Hepatocyte (in vitro differentiated cells): ENCODE data around the gene OR51B4. TPM values are rescaled to one million over a fixed set of nuclear protein-coding genes. Genes with fewer than 3 reads are reported as not detected.

Source experiments
- DNase-seq: peaks from one replicate; pipeline ENCODE4 v3.0.0-alpha.2; 2016; ENCODE audit warnings: low spot score
- H2AFZ ChIP-seq: fragments of 200-600 bp; sonication (generic); 2 replicates; pipeline ENCODE4 v1.6.0; 2016; ENCODE audit warnings: antibody characterized with exemption, mild to moderate bottlenecking
- H3K27ac ChIP-seq: fragments of 200-600 bp; sonication (generic); 2 replicates; pipeline ENCODE4 v1.5.1; 2016; ENCODE audit warnings: mild to moderate bottlenecking
- H3K27me3 ChIP-seq: fragments of 200-600 bp; sonication (generic); 2 replicates; pipeline ENCODE4 v1.6.1; 2016
- H3K36me3 ChIP-seq: fragments of 200-600 bp; sonication (generic); replicated peaks from 2 replicates; pipeline ENCODE4 v1.5.1; 2016; ENCODE audit warnings: low read depth; ENCODE audit not compliant: insufficient read depth
- H3K4me1 ChIP-seq: fragments of 200-600 bp; sonication (generic); 2 replicates; pipeline ENCODE4 v1.5.1; 2016; ENCODE audit warnings: mild to moderate bottlenecking, moderate library complexity; ENCODE audit not compliant: insufficient read depth
- H3K4me2 ChIP-seq: fragments of 200-600 bp; sonication (generic); 2 replicates; pipeline ENCODE4 v1.6.0; 2016
- H3K4me3 ChIP-seq: fragments of 200-600 bp; sonication (generic); 2 replicates; pipeline ENCODE4 v1.5.1; 2016; ENCODE audit warnings: mild to moderate bottlenecking
- H3K79me2 ChIP-seq: fragments of 200-600 bp; sonication (generic); 2 replicates; pipeline ENCODE4 v1.6.0; 2017; ENCODE audit warnings: mild to moderate bottlenecking
- H3K9me2 ChIP-seq: fragments of 200-600 bp; sonication (generic); replicated peaks from 2 replicates; pipeline ENCODE4 v1.6.0; 2017; ENCODE audit warnings: mild to moderate bottlenecking; ENCODE audit not compliant: insufficient read depth
- H3K9me3 ChIP-seq: fragments of 200-600 bp; sonication (generic); 2 replicates; pipeline ENCODE4 v1.5.1; 2016; ENCODE audit warnings: low read depth, mild to moderate bottlenecking
- H4K20me1 ChIP-seq: fragments of 200-600 bp; sonication (generic); 2 replicates; pipeline ENCODE4 v1.6.0; 2016; ENCODE audit warnings: mild to moderate bottlenecking; ENCODE audit not compliant: insufficient read depth, poor library complexity, severe bottlenecking
- EZH2 ChIP-seq: fragments of 200-600 bp; sonication (generic); IDR thresholded peaks from 2 replicates; pipeline ENCODE4 v1.6.1; 2016; ENCODE audit warnings: antibody characterized with exemption, mild to moderate bottlenecking, borderline replicate concordance
- EZH2phosphoT487 ChIP-seq: fragments of 200-600 bp; sonication (generic); IDR thresholded peaks from one replicate; pipeline ENCODE4 v1.6.1; 2018; ENCODE audit warnings: antibody characterized with exemption, mild to moderate bottlenecking, low read depth, moderate library complexity; ENCODE audit not compliant: unreplicated experiment, severe bottlenecking
- WGBS: methylation state at CpG from one replicate; pipeline ENCODE4 v1.1.6; 2016; ENCODE audit warnings: low lambda C conversion rate; ENCODE audit errors: missing lambda C conversion rate; 5-methylcytosine and 5-hydroxymethylcytosine counted together
- polyA plus RNA-seq: library from polyadenylated mRNA; unstranded; fragments of >200 nt; fragmentation: Nextera tagmentation; extraction: Ambion mirVana; gene quantifications from 2 replicates; pipeline ENCODE4 v1.2.1, GENCODE V29; 2016
- total RNA-seq: library from RNA; depleted of rRNA; stranded (reverse); fragments of >200 nt; gene quantifications from 2 replicates; pipeline ENCODE4 v1.2.3, GENCODE V29; 2014
- TF ChIP-seq, protein P1 (sequence below): fragments of 200-600 bp; sonication (generic); IDR thresholded peaks from 2 replicates; pipeline ENCODE4 v1.5.1; 2016; ENCODE audit warnings: antibody characterized with exemption, mild to moderate bottlenecking; ENCODE audit not compliant: poor library complexity

OR51B4 gene
- total and polyA plus RNA-seq, 2 experiments from 2014 or later: not detected

DNA sequence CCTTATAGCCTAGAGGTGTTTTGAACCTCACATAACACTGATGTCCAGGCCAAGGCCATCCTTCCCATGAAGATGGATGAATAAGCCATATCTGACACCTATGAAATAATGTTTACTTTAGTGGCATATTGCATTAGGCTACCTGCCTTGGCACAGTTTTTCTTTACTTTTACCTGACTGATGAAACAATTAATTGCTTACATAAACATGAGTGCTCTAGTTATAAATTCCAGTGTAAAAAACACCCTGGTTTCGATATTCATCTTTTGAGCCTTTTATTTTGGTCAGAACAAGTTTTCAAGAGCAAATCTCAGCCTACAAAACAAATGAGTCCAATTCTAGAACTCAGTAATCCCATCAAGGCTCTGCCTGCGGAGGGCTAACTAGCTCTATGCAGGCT lies 25.0 kb downstream of the OR51B4 start:
- no peaks in the 10 kb centered on the region for H3K9me3 ChIP-seq
- H3K27me3 ChIP-seq: no peaks in the 10 kb centered on the region
- H3K4me2 ChIP-seq: no peak overlapping the region
- H3K9me2 ChIP-seq: no peaks in the 10 kb centered on the region
- no peak overlapping the region for H3K27ac ChIP-seq
- DNase-seq: no peak
- no peaks in the 10 kb centered on the region for H3K4me1 ChIP-seq
- H3K36me3 ChIP-seq: no peaks in the 10 kb centered on the region
- no peak overlapping the region for H2AFZ ChIP-seq
- no peaks in the 10 kb centered on the region for H4K20me1 ChIP-seq
- H3K79me2 ChIP-seq: no peaks in the 10 kb centered on the region
- TF ChIP-seq, protein P1, sequence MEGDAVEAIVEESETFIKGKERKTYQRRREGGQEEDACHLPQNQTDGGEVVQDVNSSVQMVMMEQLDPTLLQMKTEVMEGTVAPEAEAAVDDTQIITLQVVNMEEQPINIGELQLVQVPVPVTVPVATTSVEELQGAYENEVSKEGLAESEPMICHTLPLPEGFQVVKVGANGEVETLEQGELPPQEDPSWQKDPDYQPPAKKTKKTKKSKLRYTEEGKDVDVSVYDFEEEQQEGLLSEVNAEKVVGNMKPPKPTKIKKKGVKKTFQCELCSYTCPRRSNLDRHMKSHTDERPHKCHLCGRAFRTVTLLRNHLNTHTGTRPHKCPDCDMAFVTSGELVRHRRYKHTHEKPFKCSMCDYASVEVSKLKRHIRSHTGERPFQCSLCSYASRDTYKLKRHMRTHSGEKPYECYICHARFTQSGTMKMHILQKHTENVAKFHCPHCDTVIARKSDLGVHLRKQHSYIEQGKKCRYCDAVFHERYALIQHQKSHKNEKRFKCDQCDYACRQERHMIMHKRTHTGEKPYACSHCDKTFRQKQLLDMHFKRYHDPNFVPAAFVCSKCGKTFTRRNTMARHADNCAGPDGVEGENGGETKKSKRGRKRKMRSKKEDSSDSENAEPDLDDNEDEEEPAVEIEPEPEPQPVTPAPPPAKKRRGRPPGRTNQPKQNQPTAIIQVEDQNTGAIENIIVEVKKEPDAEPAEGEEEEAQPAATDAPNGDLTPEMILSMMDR: no peak
- TF ChIP-seq EZH2 (no peak), EZH2phosphoT487 (no peak)
- 89% methylated on average over 2 of the region's 2 CpGs for WGBS
- no peak overlapping the region for H3K4me3 ChIP-seq

DNA sequence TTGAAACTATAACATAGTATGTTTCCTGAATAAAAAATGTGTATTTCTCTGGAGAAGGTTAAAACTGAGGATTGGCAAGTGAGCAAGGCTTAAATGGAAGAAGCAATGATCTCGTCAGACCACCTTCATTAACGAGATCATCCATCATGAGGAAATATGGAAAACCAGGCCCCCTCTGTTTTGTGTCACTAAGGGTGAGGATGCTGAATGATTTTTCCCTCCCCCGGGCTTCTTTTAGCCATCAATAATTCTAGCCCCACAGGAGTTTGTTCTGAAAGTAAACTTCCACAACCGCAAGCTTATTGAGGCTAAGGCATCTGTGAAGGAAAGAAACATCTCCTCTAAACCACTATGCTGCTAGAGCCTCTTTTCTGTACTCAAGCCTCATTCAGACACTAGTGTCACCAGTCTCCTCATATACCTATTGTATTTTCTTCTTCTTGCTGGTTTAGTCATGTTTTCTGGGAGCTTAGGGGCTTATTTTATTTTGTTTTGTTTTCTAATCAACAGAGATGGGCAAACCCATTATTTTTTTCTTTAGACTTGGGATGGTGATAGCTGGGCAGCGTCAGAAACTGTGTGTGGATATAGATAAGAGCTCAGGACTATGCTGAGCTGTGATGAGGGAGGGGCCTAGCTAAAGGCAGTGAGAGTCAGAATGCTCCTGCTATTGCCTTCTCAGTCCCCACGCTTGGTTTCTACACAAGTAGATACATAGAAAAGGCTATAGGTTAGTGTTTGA lies 26.2 kb downstream of the OR51B4 start:
- H3K79me2 ChIP-seq: no peaks in the 10 kb centered on the region
- no peak overlapping the region for H3K4me2 ChIP-seq
- no peak overlapping the region for H3K4me3 ChIP-seq
- no peaks in the 10 kb centered on the region for H3K27me3 ChIP-seq
- no peaks in the 10 kb centered on the region for H3K36me3 ChIP-seq
- H2AFZ ChIP-seq: no peak overlapping the region
- WGBS: 66% methylated on average over 6 of the region's 6 CpGs
- DNase-seq: no peak
- TF ChIP-seq, protein P1: no peak
- TF ChIP-seq EZH2: no peak
- H3K4me1 ChIP-seq: no peaks in the 10 kb centered on the region
- no peak overlapping the region for H3K27ac ChIP-seq
- H3K9me3 ChIP-seq: no peaks in the 10 kb centered on the region
- H4K20me1 ChIP-seq: no peaks in the 10 kb centered on the region
- H3K9me2 ChIP-seq: no peaks in the 10 kb centered on the region

DNA sequence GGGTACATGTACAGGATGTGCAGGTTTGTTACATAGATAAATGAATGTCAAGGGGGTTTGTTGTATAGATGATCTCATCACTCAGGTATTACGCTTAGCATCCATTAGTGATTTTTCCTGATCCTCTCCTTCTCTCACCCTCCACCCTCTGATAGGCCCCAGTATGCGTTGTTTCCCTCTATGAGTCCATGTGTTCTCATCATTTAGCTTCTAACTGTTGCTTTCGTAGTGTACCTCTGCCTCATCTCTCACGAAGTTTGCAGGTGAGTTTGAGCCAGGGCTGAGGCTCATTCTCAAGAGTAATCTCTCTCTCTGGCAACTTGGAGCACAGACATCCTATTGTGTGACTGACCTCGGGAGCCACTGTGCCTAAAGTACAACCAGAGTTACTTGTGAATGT lies 27.4 kb downstream of the OR51B4 start:
- no peaks in the 10 kb centered on the region for H3K27me3 ChIP-seq
- H3K36me3 ChIP-seq: no peaks in the 10 kb centered on the region
- no peak overlapping the region for H3K4me2 ChIP-seq
- no peaks in the 10 kb centered on the region for H3K4me1 ChIP-seq
- no peaks in the 10 kb centered on the region for H4K20me1 ChIP-seq
- H3K9me2 ChIP-seq: no peaks in the 10 kb centered on the region
- no peaks in the 10 kb centered on the region for H3K9me3 ChIP-seq
- H3K79me2 ChIP-seq: no peaks in the 10 kb centered on the region
- H2AFZ ChIP-seq: no peak overlapping the region
- no peak overlapping the region for H3K4me3 ChIP-seq
- 69% methylated on average over 5 of the region's 5 CpGs for WGBS
- no peak overlapping the region for H3K27ac ChIP-seq
- TF ChIP-seq, protein P1: no peak
- no peak for TF ChIP-seq EZH2phosphoT487
- no peak for TF ChIP-seq EZH2
- DNase-seq: no peak
